DMS79 (cell line): ENCODE measurements around the gene C11orf86.
"Not testable (repeated sequence)": the region's sequence is repeated elsewhere in the genome, so short reads cannot be mapped to it uniquely, and the experiment has no call there.

ENCODE experiments used
- DNase-seq: peaks from one replicate; lab custom pipeline; 2025; lab: John Stamatoyannopoulos, UW

C11orf86 gene

GRCh38 chr11:66989360-66989759, 14.3 kb downstream of the C11orf86 start:
- not testable (repeated sequence) for DNase-seq

- no peak for DNase-seq
Measured at GRCh38 chr11:66992041-66992440, 16.9 kb downstream of the C11orf86 start.

GRCh38 chr11:66996609-66997273, 21.6 kb downstream of the C11orf86 start:
- no peak for DNase-seq

GRCh38 chr11:66999555-66999954, 24.5 kb downstream of the C11orf86 start:
- DNase-seq = no peak

- DNase-seq = no peak
Measured at GRCh38 chr11:67001332-67001731, 26.2 kb downstream of the C11orf86 start.

GRCh38 chr11:67002297-67002913, 27.3 kb downstream of the C11orf86 start:
- peak; percentile 15 for DNase-seq

GRCh38 chr11:67002921-67003411, 27.9 kb downstream of the C11orf86 start:
- DNase-seq = no peak

- DNase-seq = not testable (repeated sequence)
Measured at GRCh38 chr11:67005200-67005599, 30.1 kb downstream of the C11orf86 start.

GRCh38 chr11:67006029-67006884, 31.2 kb downstream of the C11orf86 start:
- DNase-seq = no peak

GRCh38 chr11:67007126-67007525, 32.0 kb downstream of the C11orf86 start:
- DNase-seq = no peak

GRCh38 chr11:67010296-67010905, 35.3 kb downstream of the C11orf86 start:
- no peak for DNase-seq

- DNase-seq = no peak
Measured at GRCh38 chr11:67013511-67014045, 38.5 kb downstream of the C11orf86 start.

- no peak for DNase-seq
Measured at GRCh38 chr11:67014343-67014742, 39.2 kb downstream of the C11orf86 start.

- no peak for DNase-seq
Measured at GRCh38 chr11:67015048-67015447, 39.9 kb downstream of the C11orf86 start.

GRCh38 chr11:67016550-67016949, 41.4 kb downstream of the C11orf86 start:
- DNase-seq = no peak

GRCh38 chr11:67020949-67021348, 45.8 kb downstream of the C11orf86 start:
- DNase-seq = no peak

- no peak for DNase-seq
Measured at GRCh38 chr11:67022341-67022933, 47.3 kb downstream of the C11orf86 start.

- DNase-seq = no peak
Measured at GRCh38 chr11:67022961-67023956, 48.2 kb downstream of the C11orf86 start, which contains the start of gene SYT12. TSS of gene SYT12 (plus strand) at chr11:67023134. CDS start at chr11:67030145, 7,011 bp downstream.

GRCh38 chr11:67023957-67024353, 48.9 kb downstream of the C11orf86 start:
- no peak for DNase-seq

GRCh38 chr11:67024410-67024809, 49.3 kb downstream of the C11orf86 start:
- DNase-seq = no peak
